GM18517 (cell line): Measurements from ENCODE around the gene DNTTIP2.
"Not testable (repeated sequence)": the region's sequence is repeated elsewhere in the genome, so short reads cannot be mapped to it uniquely, and the experiment has no call there.

Experiments
- ATAC-seq: cut with Tn5 transposase; IDR thresholded peaks from one replicate; pipeline ENCODE4 v1.9.1; 2021; ENCODE audit warnings: mild to moderate bottlenecking, moderate library complexity; ENCODE audit not compliant: unreplicated experiment

DNTTIP2 gene

GRCh38 chr1:93878889-93879586, at the start of gene DNTTIP2:
TSS of gene DNTTIP2 (minus strand) at chr1:93879206. CDS start at chr1:93879148, 58 bp downstream.
- peak; percentile 88 for ATAC-seq

DNA sequence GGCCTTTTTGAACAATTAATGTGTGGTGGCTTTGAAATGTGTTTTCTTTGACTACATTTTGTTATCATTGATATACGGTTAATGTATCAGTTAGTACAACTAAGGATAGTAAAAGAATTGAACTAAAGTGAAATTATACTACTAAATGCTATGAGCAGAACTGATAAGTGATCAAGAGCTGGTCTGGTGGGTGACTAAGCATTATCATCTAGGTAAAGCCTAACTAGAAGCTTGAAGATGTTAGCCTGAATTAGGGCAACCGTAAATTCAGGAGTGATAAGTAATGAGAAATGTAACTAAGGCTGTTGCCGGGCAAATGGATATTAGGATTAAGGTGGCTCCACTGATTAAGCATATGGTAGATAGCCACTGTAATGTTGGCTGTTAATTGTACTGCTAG, 46.2 kb upstream of the DNTTIP2 start:
- ATAC-seq = no peak

GRCh38 chr1:93919780-93920179, 40.8 kb upstream of the DNTTIP2 start:
- no peak for ATAC-seq

DNA sequence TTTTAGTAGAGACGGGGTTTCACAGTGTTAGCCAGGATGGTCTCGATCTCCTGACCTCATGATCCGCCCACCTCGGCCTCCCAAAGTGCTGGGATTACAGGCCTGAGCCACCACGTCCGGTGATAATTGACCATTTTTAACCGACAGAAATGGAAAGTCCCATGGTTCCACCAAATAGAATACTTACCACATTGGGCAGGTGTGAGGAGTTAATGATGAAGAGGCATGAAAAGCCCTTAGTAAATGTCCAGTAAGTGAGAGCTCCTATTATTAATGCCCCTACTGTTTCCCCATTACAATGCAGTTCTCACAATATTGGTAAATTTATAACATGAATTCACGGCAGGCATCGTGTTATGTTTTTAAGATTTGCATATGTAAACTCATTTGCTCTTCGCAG, 38.3 kb upstream of the DNTTIP2 start:
- ATAC-seq = no peak

DNA sequence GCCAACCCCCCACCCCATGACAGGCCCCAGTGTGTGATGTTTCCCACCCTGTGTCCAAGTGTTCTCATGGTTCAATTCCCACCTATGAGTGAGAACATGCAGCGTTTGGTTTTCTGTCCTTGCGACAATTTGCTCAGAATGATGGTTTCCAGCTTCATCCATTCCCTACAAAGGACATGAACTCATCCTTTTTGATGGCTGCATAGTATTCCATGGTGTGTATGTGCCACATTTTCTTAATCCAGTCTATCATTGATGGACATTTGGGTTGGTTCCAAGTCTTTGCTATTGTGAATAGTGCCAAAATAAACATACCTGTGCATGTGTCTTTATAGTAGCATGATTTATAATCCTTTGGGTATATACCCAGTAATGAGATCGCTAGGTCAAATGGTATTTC, 31.9 kb upstream of the DNTTIP2 start:
- ATAC-seq = not testable (repeated sequence)

GRCh38 chr1:93910305-93910704, 31.3 kb upstream of the DNTTIP2 start:
- no peak for ATAC-seq

DNA sequence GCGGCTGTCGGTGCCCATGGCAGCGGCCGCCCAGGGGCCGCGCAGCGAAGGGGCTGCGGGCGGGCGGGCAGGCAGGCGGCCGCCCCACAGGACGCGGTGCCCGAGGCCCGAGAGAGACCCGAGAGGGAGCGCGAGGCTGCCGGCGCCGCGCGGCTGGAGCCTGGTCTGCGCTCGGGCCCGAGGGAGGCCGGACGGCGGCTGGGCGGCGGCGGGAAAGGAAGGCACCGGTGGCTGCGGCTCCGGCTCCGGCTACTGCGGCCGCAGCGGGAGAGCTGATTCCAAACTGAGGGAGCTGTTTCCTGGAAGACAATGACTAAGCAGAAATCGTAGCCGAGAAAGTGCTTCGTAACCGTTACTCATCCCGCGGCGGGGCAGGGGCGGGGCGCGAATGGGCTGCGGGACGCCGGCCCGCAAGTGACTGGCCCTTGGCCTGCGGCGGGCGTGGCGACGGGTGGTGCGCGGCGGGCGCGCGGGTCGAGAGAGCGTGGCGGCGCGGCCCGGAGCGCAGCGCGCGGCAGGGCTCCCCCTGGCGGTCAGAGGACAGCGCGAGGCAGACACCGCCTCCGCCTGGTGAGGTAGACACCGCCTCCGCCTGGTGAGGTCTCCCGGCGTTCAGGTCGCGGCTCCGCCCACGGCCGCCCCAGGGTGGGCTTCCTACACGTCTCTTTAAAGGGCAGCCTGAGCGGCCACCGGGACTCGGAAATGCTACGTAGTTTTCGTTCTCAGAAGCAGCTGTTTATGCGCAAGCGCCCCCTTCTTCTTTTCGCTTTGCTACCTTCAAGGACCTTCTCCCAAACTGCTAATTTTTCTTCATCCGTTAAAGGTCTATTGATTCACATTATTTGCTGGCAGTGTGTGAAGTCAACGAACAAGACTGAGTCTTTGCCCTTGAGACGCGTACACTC, 30.4 kb upstream of the DNTTIP2 start, which contains the start of gene GCLM:
TSS of gene GCLM (minus strand) at position 285 of the 905 bp plus-strand sequence. CDS start at position 18, 267 bp downstream.
- peak; percentile 95 for ATAC-seq

GRCh38 chr1:93908394-93909145, 29.6 kb upstream of the DNTTIP2 start:
- peak; percentile 35 for ATAC-seq

GRCh38 chr1:93907718-93908117, 28.7 kb upstream of the DNTTIP2 start:
- ATAC-seq = no peak

DNA sequence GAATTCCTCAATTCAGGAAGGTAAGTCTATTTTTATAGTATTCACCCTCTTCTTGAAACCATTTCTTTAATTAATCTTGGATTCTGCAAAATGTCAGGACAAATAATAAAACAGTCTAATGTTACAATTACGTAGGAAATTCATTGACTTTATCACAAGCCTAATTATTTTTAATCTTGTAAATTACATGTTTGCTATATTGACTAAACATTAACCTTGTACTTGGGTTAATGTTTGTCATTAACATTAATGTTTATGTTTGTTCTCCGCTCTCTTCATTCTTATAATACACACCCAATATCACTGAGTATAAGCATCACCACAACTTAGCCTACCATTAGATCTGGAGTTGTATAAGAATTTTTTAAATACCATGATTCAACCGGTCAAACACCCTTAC, 27.5 kb upstream of the DNTTIP2 start:
- ATAC-seq = no peak

DNA sequence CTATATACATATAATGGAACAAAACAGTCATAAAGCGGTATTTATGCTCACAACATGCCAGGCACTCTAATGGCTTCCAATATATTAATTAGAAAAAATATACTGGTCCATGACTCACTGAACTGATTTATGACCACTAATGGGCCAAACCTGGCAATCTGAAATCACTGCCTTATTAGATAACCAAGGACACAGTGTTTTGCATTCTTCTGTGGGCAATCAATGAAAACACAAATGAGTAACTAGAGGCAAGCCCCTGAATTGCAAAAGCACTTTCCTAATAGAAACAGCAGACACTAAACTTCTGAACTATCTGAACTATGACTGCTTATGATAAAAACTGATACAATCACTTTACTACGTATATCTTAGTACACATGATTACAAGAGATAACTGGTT, 26.7 kb upstream of the DNTTIP2 start:
- ATAC-seq = no peak

GRCh38 chr1:93905051-93905450, 26.0 kb upstream of the DNTTIP2 start:
- no peak for ATAC-seq

DNA sequence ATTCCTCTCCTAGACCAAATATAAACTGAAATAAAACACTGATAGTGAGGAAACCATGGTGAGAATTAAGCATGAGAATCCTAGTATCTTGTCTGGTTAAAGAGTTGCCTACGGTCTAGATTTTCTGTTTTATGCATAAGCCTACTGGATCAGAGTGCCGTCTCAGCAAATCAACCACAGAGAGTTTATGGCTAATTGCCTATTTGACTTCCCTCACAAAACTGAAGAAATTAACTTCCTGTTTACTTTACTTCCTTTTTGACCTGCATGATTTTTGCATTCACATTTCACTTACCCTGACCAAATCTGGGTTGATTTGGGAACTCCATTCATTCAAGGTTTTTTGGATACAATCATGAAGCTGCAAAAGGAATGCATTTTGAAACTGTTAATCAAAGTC, 25.2 kb upstream of the DNTTIP2 start:
- ATAC-seq = no peak

GRCh38 chr1:93900723-93901504, 21.9 kb upstream of the DNTTIP2 start:
- ATAC-seq = no peak

- no peak for ATAC-seq
Observed at GRCh38 chr1:93899543-93900207, 20.7 kb upstream of the DNTTIP2 start.

- no peak for ATAC-seq
Observed at GRCh38 chr1:93888900-93889299, 9.9 kb upstream of the DNTTIP2 start.

DNA sequence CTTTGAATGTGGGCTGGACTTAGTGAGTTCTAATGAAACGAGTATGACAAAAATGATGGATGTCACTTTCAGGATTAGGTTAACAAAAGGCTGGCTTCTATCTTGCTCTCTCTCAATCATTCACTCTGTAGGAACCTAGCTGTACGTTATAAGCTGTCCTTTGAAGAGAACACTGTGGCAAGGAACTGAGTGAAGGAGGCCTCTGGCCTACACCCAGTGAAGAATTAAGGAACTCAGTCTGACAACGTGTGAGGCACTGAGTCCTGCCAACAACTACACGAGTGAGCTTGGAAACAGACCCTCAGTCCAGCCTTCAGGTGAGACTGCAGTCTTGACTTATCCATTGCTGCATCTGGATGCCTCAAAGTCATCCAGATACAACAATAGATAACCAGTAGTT, 3.3 kb upstream of the DNTTIP2 start:
- no peak for ATAC-seq

GRCh38 chr1:93880731-93881130, 1.7 kb upstream of the DNTTIP2 start:
- ATAC-seq = no peak

- peak; percentile 33 for ATAC-seq
Observed at GRCh38 chr1:93878501-93878888, 511 bp downstream of the DNTTIP2 start.

DNA sequence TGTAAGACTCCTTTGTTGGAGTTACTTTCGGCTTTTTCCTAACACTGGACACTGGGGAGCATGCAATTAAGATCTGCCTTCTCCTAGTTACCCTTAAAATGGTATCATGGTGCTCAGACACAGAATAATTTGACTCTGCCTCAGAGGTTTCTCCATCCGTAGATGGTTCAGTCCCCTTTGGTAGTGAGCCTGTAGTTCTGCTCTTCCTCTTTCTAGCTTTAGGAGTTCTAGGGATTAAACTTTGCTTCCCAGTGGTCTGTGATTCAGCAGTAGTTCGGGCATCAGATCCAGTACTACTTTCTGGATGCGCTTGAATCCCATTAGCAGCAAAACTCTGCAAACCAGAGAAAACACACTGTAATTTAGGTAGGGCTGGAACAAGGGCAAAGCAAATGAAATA, 1.5 kb downstream of the DNTTIP2 start:
- no peak for ATAC-seq
